ENCODE results near the gene ATP9B.
"Not testable (repeated sequence)": the region's sequence is repeated elsewhere in the genome, so short reads cannot be mapped to it uniquely, and the experiment has no call there.

Gene ATP9B

GRCh38 chr18:79327199-79327721 is 258.1 kb downstream of the ATP9B start:
- Histone ChIP-seq H3K36me3 (replicated peaks; ENCODE audit: low read depth, low read length) (peaks cover 18% of the 10 kb centered on the region), H2AFZ (ENCODE audit: low read depth, low read length) (no peak overlapping the region)
- no peak for TF ChIP-seq EZH2phosphoT487 (IDR thresholded peaks at IDR 0.05; ENCODE audit: low read depth)
- TF ChIP-seq, protein P1, sequence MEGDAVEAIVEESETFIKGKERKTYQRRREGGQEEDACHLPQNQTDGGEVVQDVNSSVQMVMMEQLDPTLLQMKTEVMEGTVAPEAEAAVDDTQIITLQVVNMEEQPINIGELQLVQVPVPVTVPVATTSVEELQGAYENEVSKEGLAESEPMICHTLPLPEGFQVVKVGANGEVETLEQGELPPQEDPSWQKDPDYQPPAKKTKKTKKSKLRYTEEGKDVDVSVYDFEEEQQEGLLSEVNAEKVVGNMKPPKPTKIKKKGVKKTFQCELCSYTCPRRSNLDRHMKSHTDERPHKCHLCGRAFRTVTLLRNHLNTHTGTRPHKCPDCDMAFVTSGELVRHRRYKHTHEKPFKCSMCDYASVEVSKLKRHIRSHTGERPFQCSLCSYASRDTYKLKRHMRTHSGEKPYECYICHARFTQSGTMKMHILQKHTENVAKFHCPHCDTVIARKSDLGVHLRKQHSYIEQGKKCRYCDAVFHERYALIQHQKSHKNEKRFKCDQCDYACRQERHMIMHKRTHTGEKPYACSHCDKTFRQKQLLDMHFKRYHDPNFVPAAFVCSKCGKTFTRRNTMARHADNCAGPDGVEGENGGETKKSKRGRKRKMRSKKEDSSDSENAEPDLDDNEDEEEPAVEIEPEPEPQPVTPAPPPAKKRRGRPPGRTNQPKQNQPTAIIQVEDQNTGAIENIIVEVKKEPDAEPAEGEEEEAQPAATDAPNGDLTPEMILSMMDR (IDR thresholded peaks at IDR 0.05; ENCODE audit: low read depth, low read length), result no peak

DNA sequence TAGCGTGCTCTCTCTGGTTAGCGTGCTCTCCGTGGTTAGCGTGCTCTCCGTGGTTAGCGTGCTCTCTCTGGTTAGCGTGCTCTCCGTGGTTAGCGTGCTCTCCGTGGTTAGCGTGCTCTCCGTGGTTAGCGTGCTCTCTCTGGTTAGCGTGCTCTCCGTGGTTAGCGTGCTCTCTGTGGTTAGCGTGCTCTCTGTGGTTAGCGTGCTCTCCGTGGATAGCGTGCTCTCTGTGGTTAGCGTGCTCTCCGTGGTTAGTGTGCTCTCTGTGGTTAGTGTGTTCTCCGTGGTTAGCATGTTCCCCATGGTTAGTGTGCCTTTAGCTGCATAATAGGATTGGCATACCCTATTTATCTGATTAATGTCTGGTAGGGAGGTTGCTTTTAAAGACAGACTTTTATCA is 258.7 kb downstream of the ATP9B start:
- H2AFZ ChIP-seq (ENCODE audit: low read depth, low read length); H3K4me2 ChIP-seq (ENCODE audit: low read length); H3K27me3 ChIP-seq (ENCODE audit: low read depth, low read length); H3K27ac ChIP-seq (ENCODE audit: low read length); H3K9me3 ChIP-seq (ENCODE audit: insufficient read depth, low read length); H4K20me1 ChIP-seq (ENCODE audit: insufficient read depth, low read length); H3K4me3 ChIP-seq (ENCODE audit: low read length); H3K4me1 ChIP-seq (ENCODE audit: low read length); H3K9ac ChIP-seq (ENCODE audit: low read length); H3K79me2 ChIP-seq (ENCODE audit: low read length): not testable (repeated sequence)
- H3K36me3 ChIP-seq (replicated peaks; ENCODE audit: low read depth, low read length), result peaks cover 18% of the 10 kb centered on the region

More at GRCh38 chr18:79327199-79327721, 258.1 kb downstream of the ATP9B start:
- H3K27me3 ChIP-seq (ENCODE audit: low read depth, low read length), result no peaks in the 10 kb centered on the region
- H3K27ac ChIP-seq (ENCODE audit: low read length), result no peak overlapping the region
- H3K4me3 ChIP-seq (ENCODE audit: low read length), result no peak overlapping the region
- no peaks in the 10 kb centered on the region for H3K79me2 ChIP-seq (ENCODE audit: low read length)
- H4K20me1 ChIP-seq (ENCODE audit: insufficient read depth, low read length), result no peaks in the 10 kb centered on the region
- no peak overlapping the region for H3K9ac ChIP-seq (ENCODE audit: low read length)
- H3K4me1 ChIP-seq (ENCODE audit: low read length), result no peaks in the 10 kb centered on the region
- no peak overlapping the region for H3K4me2 ChIP-seq (ENCODE audit: low read length)
- no peaks in the 10 kb centered on the region for H3K9me3 ChIP-seq (ENCODE audit: insufficient read depth, low read length)

- H3K79me2 ChIP-seq (ENCODE audit: low read length), result no peaks in the 10 kb centered on the region
- H3K9ac ChIP-seq (ENCODE audit: low read length), result no peak overlapping the region
- H2AFZ ChIP-seq (ENCODE audit: low read depth, low read length), result no peak overlapping the region
- H3K9me3 ChIP-seq (ENCODE audit: insufficient read depth, low read length), result no peaks in the 10 kb centered on the region
- H3K27ac ChIP-seq (ENCODE audit: low read length), result no peak overlapping the region
- no peaks in the 10 kb centered on the region for H4K20me1 ChIP-seq (ENCODE audit: insufficient read depth, low read length)
- H3K4me3 ChIP-seq (ENCODE audit: low read length), result no peak overlapping the region
- peaks cover 18% of the 10 kb centered on the region for H3K36me3 ChIP-seq (replicated peaks; ENCODE audit: low read depth, low read length)
- no peak overlapping the region for H3K4me2 ChIP-seq (ENCODE audit: low read length)
- H3K4me1 ChIP-seq (ENCODE audit: low read length), result no peaks in the 10 kb centered on the region
- no peaks in the 10 kb centered on the region for H3K27me3 ChIP-seq (ENCODE audit: low read depth, low read length)
- no peak for TF ChIP-seq EZH2phosphoT487 (IDR thresholded peaks at IDR 0.05; ENCODE audit: low read depth)
- TF ChIP-seq, protein P1 (IDR thresholded peaks at IDR 0.05; ENCODE audit: low read depth, low read length), result no peak
Observed at GRCh38 chr18:79328887-79329286, 259.7 kb downstream of the ATP9B start.

GRCh38 chr18:79329786-79330185 is 260.6 kb downstream of the ATP9B start:
- Histone ChIP-seq H2AFZ (ENCODE audit: low read depth, low read length) (no peak overlapping the region), H3K27me3 (ENCODE audit: low read depth, low read length) (no peaks in the 10 kb centered on the region), H3K9me3 (ENCODE audit: insufficient read depth, low read length) (no peaks in the 10 kb centered on the region), H3K27ac (ENCODE audit: low read length) (no peak overlapping the region), H3K36me3 (replicated peaks; ENCODE audit: low read depth, low read length) (peaks cover 18% of the 10 kb centered on the region), H3K4me3 (ENCODE audit: low read length) (no peak overlapping the region), H3K79me2 (ENCODE audit: low read length) (no peaks in the 10 kb centered on the region), H3K4me1 (ENCODE audit: low read length) (no peaks in the 10 kb centered on the region), H3K4me2 (ENCODE audit: low read length) (no peak overlapping the region), H4K20me1 (ENCODE audit: insufficient read depth, low read length) (no peaks in the 10 kb centered on the region), H3K9ac (ENCODE audit: low read length) (no peak overlapping the region)
- TF ChIP-seq, protein P1 (IDR thresholded peaks at IDR 0.05; ENCODE audit: low read depth, low read length), result no peak
- no peak for TF ChIP-seq EZH2phosphoT487 (IDR thresholded peaks at IDR 0.05; ENCODE audit: low read depth)
